ENCODE data around the gene CNOT9. TPM values are rescaled to one million over a fixed set of nuclear protein-coding genes. Genes with fewer than 3 reads are reported as not detected.

The CNOT9 gene
- total RNA-seq, 1 donor from 2014 or later, result 35.6 TPM

DNA sequence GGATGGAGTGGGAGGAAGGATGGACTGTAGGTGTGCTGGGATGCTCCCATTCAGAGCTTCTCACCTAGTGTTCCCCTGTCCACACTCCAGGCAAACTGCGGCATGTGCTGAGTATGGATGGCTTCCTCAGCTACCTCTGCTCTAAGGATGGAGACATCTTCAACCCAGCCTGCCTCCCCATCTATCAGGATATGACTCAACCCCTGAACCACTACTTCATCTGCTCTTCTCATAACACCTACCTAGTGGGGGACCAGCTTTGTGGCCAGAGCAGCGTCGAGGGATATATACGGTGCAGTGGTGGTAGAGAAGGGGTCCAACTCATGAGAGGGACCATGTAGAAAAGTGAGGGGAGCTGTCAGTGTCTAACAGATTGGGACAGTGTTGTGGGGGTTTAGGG lies 59.3 kb downstream of the CNOT9 start:
- Mint-ChIP-seq H3K4me3 (ENCODE audit: unreplicated experiment) (no peak overlapping the region), H3K9me3 (ENCODE audit: unreplicated experiment) (peaks cover 1% of the 10 kb centered on the region), H3K36me3 (ENCODE audit: low read depth, unreplicated experiment) (peaks cover 6% of the 10 kb centered on the region), H3K27ac (ENCODE audit: unreplicated experiment) (no peak overlapping the region), H3K27me3 (ENCODE audit: low read depth, unreplicated experiment) (peaks cover 4% of the 10 kb centered on the region), H3K4me1 (ENCODE audit: low read depth, unreplicated experiment) (peaks cover 5% of the 10 kb centered on the region)
- DNase-seq (ENCODE audit: low read depth) (no peak), FAIRE-seq (no peak)
- H3K4me1 ChIP-seq (ENCODE audit: insufficient read depth, low read length), result peaks cover 6% of the 10 kb centered on the region
- no peak overlapping the region for H3K27ac ChIP-seq (ENCODE audit: low read depth, low read length)
- no peak overlapping the region for H3K4me2 ChIP-seq (ENCODE audit: low read length)
- no peaks in the 10 kb centered on the region for H3K36me3 ChIP-seq (ENCODE audit: insufficient read depth, low read length)
- no peak overlapping the region for H3K4me3 ChIP-seq (ENCODE audit: insufficient read depth, low read depth, low read length)
- no peak overlapping the region for H2AFZ ChIP-seq (ENCODE audit: low read depth, low read length)
- no peaks in the 10 kb centered on the region for H3K9me3 ChIP-seq (ENCODE audit: insufficient read depth, low read depth, low read length)
- no peak for TF ChIP-seq CTCF (IDR thresholded peaks at IDR 0.05; ENCODE audit: insufficient read depth, low read depth, low read length)
- no peak for TF ChIP-seq EZH2 (IDR thresholded peaks at IDR 0.05; ENCODE audit: insufficient read depth, low read length)
- no peaks in the 10 kb centered on the region for H3K79me2 ChIP-seq (ENCODE audit: insufficient read depth, low read length)
- no peaks in the 10 kb centered on the region for H4K20me1 ChIP-seq (ENCODE audit: insufficient read depth, low read length)
- H3K27me3 ChIP-seq (ENCODE audit: insufficient read depth, low read length), result no peaks in the 10 kb centered on the region
- H3K9ac ChIP-seq (ENCODE audit: low read length), result no peak overlapping the region

DNA sequence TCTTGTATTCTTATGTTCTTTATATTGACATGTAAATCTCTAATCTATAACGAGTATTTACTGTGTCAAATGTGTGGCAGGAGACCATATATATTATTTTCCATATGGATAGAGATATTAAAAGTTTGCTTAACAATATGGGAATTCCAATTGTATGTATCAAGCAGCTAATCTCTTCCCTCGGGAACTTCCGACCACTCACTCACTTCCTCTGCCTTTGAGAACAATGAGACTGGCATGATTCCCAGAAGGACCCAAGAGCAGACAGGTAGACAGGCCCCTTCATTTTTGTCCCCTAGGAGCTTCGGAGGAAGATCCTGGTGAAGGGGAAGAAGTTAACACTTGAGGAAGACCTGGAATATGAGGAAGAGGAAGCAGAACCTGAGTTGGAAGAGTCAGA lies 63.2 kb downstream of the CNOT9 start:
- H3K79me2 ChIP-seq (ENCODE audit: insufficient read depth, low read length), result no peaks in the 10 kb centered on the region
- peaks cover 6% of the 10 kb centered on the region for H3K4me1 ChIP-seq (ENCODE audit: insufficient read depth, low read length)
- peaks cover 22% of the 10 kb centered on the region for H3K36me3 Mint-ChIP-seq (ENCODE audit: low read depth, unreplicated experiment)
- H3K4me1 Mint-ChIP-seq (ENCODE audit: low read depth, unreplicated experiment), result peaks cover 3% of the 10 kb centered on the region
- H3K27ac ChIP-seq (ENCODE audit: low read depth, low read length), result no peak overlapping the region
- H3K9me3 Mint-ChIP-seq (ENCODE audit: unreplicated experiment), result peaks cover 5% of the 10 kb centered on the region
- H3K4me2 ChIP-seq (ENCODE audit: low read length), result peak overlapping the region; percentile 42
- no peaks in the 10 kb centered on the region for H3K27me3 ChIP-seq (ENCODE audit: insufficient read depth, low read length)
- H3K9ac ChIP-seq (ENCODE audit: low read length), result no peak overlapping the region
- H2AFZ ChIP-seq (ENCODE audit: low read depth, low read length), result no peak overlapping the region
- H4K20me1 ChIP-seq (ENCODE audit: insufficient read depth, low read length), result peaks cover 3% of the 10 kb centered on the region
- DNase-seq (ENCODE audit: low read depth) (peak; percentile 27), FAIRE-seq (no peak)
- H3K9me3 ChIP-seq (ENCODE audit: insufficient read depth, low read depth, low read length), result no peaks in the 10 kb centered on the region
- H3K4me3 Mint-ChIP-seq (ENCODE audit: unreplicated experiment), result no peak overlapping the region
- peaks cover 5% of the 10 kb centered on the region for H3K36me3 ChIP-seq (ENCODE audit: insufficient read depth, low read length)
- TF ChIP-seq CTCF (IDR thresholded peaks at IDR 0.05; ENCODE audit: insufficient read depth, low read depth, low read length) (no peak), EZH2 (IDR thresholded peaks at IDR 0.05; ENCODE audit: insufficient read depth, low read length) (no peak)
- H3K4me3 ChIP-seq (ENCODE audit: insufficient read depth, low read depth, low read length), result no peak overlapping the region
- no peak overlapping the region for H3K27ac Mint-ChIP-seq (ENCODE audit: unreplicated experiment)
- H3K27me3 Mint-ChIP-seq (ENCODE audit: low read depth, unreplicated experiment), result peaks cover 4% of the 10 kb centered on the region

GRCh38 chr2:218635719-218636118 lies 67.1 kb downstream of the CNOT9 start:
- Histone ChIP-seq H3K4me1 (ENCODE audit: insufficient read depth, low read length) (peaks cover 6% of the 10 kb centered on the region), H3K4me3 (ENCODE audit: insufficient read depth, low read depth, low read length) (no peak overlapping the region), H3K9me3 (ENCODE audit: insufficient read depth, low read depth, low read length) (no peaks in the 10 kb centered on the region), H3K27me3 (ENCODE audit: insufficient read depth, low read length) (no peaks in the 10 kb centered on the region), H3K4me2 (ENCODE audit: low read length) (no peak overlapping the region), H3K9ac (ENCODE audit: low read length) (no peak overlapping the region), H3K27ac (ENCODE audit: low read depth, low read length) (no peak overlapping the region), H2AFZ (ENCODE audit: low read depth, low read length) (no peak overlapping the region), H4K20me1 (ENCODE audit: insufficient read depth, low read length) (peaks cover 10% of the 10 kb centered on the region), H3K36me3 (ENCODE audit: insufficient read depth, low read length) (peaks cover 39% of the 10 kb centered on the region), H3K79me2 (ENCODE audit: insufficient read depth, low read length) (no peaks in the 10 kb centered on the region)
- Mint-ChIP-seq H3K4me1 (ENCODE audit: low read depth, unreplicated experiment) (peaks cover 3% of the 10 kb centered on the region), H3K4me3 (ENCODE audit: unreplicated experiment) (no peak overlapping the region), H3K27ac (ENCODE audit: unreplicated experiment) (no peak overlapping the region), H3K27me3 (ENCODE audit: low read depth, unreplicated experiment) (no peaks in the 10 kb centered on the region), H3K36me3 (ENCODE audit: low read depth, unreplicated experiment) (peaks cover 31% of the 10 kb centered on the region), H3K9me3 (ENCODE audit: unreplicated experiment) (peaks cover 4% of the 10 kb centered on the region)
- TF ChIP-seq CTCF (IDR thresholded peaks at IDR 0.05; ENCODE audit: insufficient read depth, low read depth, low read length) (no peak), EZH2 (IDR thresholded peaks at IDR 0.05; ENCODE audit: insufficient read depth, low read length) (no peak)
- FAIRE-seq (no peak), DNase-seq (ENCODE audit: low read depth) (no peak)
